HepG2 (cell line): ENCODE measurements around the gene TGFA. TPM values are rescaled to one million over a fixed set of nuclear protein-coding genes. Genes with fewer than 3 reads are reported as not detected.

ENCODE experiments used
- FOXJ3 ChIP-seq: sonication (generic); formaldehyde crosslinking; IDR thresholded peaks from 2 replicates; pipeline ENCODE4 v1.4.0; 2020; ENCODE audit warnings: missing genetic modification reagents, mild to moderate bottlenecking, borderline replicate concordance
- HNRNPH1 ChIP-seq: fragments of 200-400 bp; formaldehyde crosslinking; optimal IDR thresholded peaks from 2 replicates; pipeline ENCODE3; 2017; ENCODE audit warnings: mild to moderate bottlenecking, low read depth, low read length
- IKZF1 ChIP-seq: fragments of 450-650 bp; IDR thresholded peaks from 2 replicates; pipeline ENCODE4 v1.7.1; 2016
- NFIB ChIP-seq: sonication (generic); formaldehyde crosslinking; IDR thresholded peaks from 2 replicates; pipeline ENCODE4 v1.9.0; 2021; ENCODE audit warnings: missing genetic modification reagents, mild to moderate bottlenecking, borderline replicate concordance
- NFYB ChIP-seq: sonication (generic); formaldehyde crosslinking; IDR thresholded peaks from 2 replicates; pipeline ENCODE4 v1.4.0; 2020; ENCODE audit warnings: missing genetic modification reagents
- PHB2 ChIP-seq: fragments of 450-650 bp; IDR thresholded peaks from 2 replicates; pipeline ENCODE4 v1.6.1; 2018; ENCODE audit not compliant: partially characterized antibody
- PHF8 ChIP-seq: sonication (generic); formaldehyde crosslinking; IDR thresholded peaks from 2 replicates; pipeline ENCODE4 v1.5.0; 2020; ENCODE audit warnings: missing genetic modification reagents
- PPARG ChIP-seq: conservative IDR thresholded peaks from 2 replicates; pipeline ENCODE4 v1.6.1; 2016; ENCODE audit warnings: missing biosample characterization, missing genetic modification reagents
- RBM39 ChIP-seq: fragments of 200-400 bp; formaldehyde crosslinking; IDR thresholded peaks from one replicate; pipeline ENCODE4 v1.6.1; 2018; ENCODE audit warnings: antibody characterized with exemption, mild to moderate bottlenecking, low read depth, low read length; ENCODE audit not compliant: poor library complexity, severe bottlenecking
- SMAD3 ChIP-seq: sonication (generic); formaldehyde crosslinking; IDR thresholded peaks from 2 replicates; pipeline ENCODE4 v1.4.0; 2020; ENCODE audit warnings: missing genetic modification reagents
- SMARCC2 ChIP-seq: fragments of 450-650 bp; IDR thresholded peaks from 2 replicates; pipeline ENCODE4 v1.6.1; 2017; ENCODE audit warnings: antibody characterized with exemption, mild to moderate bottlenecking
- TCF7L2 ChIP-seq: IDR thresholded peaks from 2 replicates; pipeline ENCODE4 v1.6.1; 2011; ENCODE audit warnings: mild to moderate bottlenecking, low read depth, low read length, moderate library complexity
- THYN1 ChIP-seq: sonication (generic); formaldehyde crosslinking; IDR thresholded peaks from 2 replicates; pipeline ENCODE4 v1.8.1; 2023; ENCODE audit warnings: low read depth, mild to moderate bottlenecking, moderate library complexity, missing genetic modification reagents, borderline replicate concordance
- ZBTB3 ChIP-seq: sonication (generic); formaldehyde crosslinking; IDR thresholded peaks from 2 replicates; pipeline ENCODE4 v1.4.0; 2020; ENCODE audit warnings: low read depth, mild to moderate bottlenecking, moderate library complexity, missing genetic modification reagents, borderline replicate concordance
- ZFY ChIP-seq: sonication (generic); formaldehyde crosslinking; IDR thresholded peaks from 2 replicates; pipeline ENCODE4 v1.4.0; 2020; ENCODE audit warnings: missing genetic modification reagents
- ZNF235 ChIP-seq: sonication (generic); formaldehyde crosslinking; IDR thresholded peaks from 2 replicates; pipeline ENCODE4 v1.8.1; 2023; ENCODE audit warnings: mild to moderate bottlenecking, missing genetic modification reagents, borderline replicate concordance
- ZNF343 ChIP-seq: sonication (generic); formaldehyde crosslinking; IDR thresholded peaks from 2 replicates; pipeline ENCODE4 v1.4.0; 2020; ENCODE audit warnings: mild to moderate bottlenecking, missing genetic modification reagents
- ZNF484 ChIP-seq: sonication (generic); formaldehyde crosslinking; IDR thresholded peaks from 2 replicates; pipeline ENCODE4 v1.5.1; 2020; ENCODE audit warnings: mild to moderate bottlenecking, low read depth, missing genetic modification reagents, borderline replicate concordance
- ZNF556 ChIP-seq: sonication (generic); formaldehyde crosslinking; IDR thresholded peaks from 2 replicates; pipeline ENCODE4 v1.4.0; 2020; ENCODE audit warnings: mild to moderate bottlenecking, missing genetic modification reagents, borderline replicate concordance
- ZNF616 ChIP-seq: sonication (generic); formaldehyde crosslinking; IDR thresholded peaks from 2 replicates; pipeline ENCODE4 v1.5.0; 2020; ENCODE audit warnings: low read depth, mild to moderate bottlenecking, missing genetic modification reagents
- ZNF670 ChIP-seq: sonication (generic); formaldehyde crosslinking; IDR thresholded peaks from 2 replicates; pipeline ENCODE4 v1.8.0; 2022; ENCODE audit warnings: mild to moderate bottlenecking, missing genetic modification reagents, borderline replicate concordance
- ZNF749 ChIP-seq: sonication (generic); formaldehyde crosslinking; IDR thresholded peaks from 2 replicates; pipeline ENCODE4 v1.8.0; 2022; ENCODE audit warnings: mild to moderate bottlenecking, missing genetic modification reagents, moderate library complexity, borderline replicate concordance
- ZSCAN9 ChIP-seq: IDR thresholded peaks from 2 replicates; pipeline ENCODE4 v1.6.1; 2016; ENCODE audit warnings: borderline replicate concordance
- polyA plus RNA-seq, 8 experiments: library from polyadenylated mRNA; depleted of rRNA in 3 of 8; stranded (reverse) in 7 of 8; unstranded in 1 of 8; fragments of >200 nt; fragmentation: Illumina TruSeq in 4 of 8; extraction: Trizol in 4 of 8; gene quantifications; 2 replicates each; pipeline versions ENCODE4 v1.2.1 to v1.2.3, GENCODE V29; 2011 to 2016; ENCODE audit warnings: low read depth in 4 of 8, missing spikeins in 1 of 8, mixed read lengths in 1 of 8; ENCODE audit not compliant: insufficient read depth in 1 of 8
- total RNA-seq, 5 experiments: library from RNA; depleted of rRNA; stranded (reverse); fragments of >200 nt; fragmentation: Illumina TruSeq; extraction: Trizol; gene quantifications; 2 replicates each; pipeline ENCODE4 v1.2.3, GENCODE V29; 2016; ENCODE audit warnings: low read depth in 1 of 5
- TF ChIP-seq, protein P1 (sequence below): IDR thresholded peaks from 2 replicates; pipeline ENCODE4 v1.6.1; 2018; ENCODE audit warnings: missing genetic modification reagents
- TF ChIP-seq, protein P2 (sequence below): sonication (generic); formaldehyde crosslinking; conservative IDR thresholded peaks from 2 replicates; pipeline ENCODE4 v1.8.0; 2022; ENCODE audit warnings: mild to moderate bottlenecking, moderate library complexity, missing genetic modification reagents
- TF ChIP-seq, protein P3 (sequence below): sonication (generic); formaldehyde crosslinking; conservative IDR thresholded peaks from 2 replicates; pipeline ENCODE4 v1.5.0; 2020; ENCODE audit warnings: missing genetic modification reagents
- TF ChIP-seq, protein P4 (sequence below): fragments of 450-650 bp; IDR thresholded peaks from 2 replicates; pipeline ENCODE4 v1.6.1; 2016

TGFA gene
- total and polyA plus RNA-seq, 2 of the 13 experiments (the other 11 are each of a cell fraction or from before 2014, with no cell fraction given): 7.8 to 15.3 TPM

DNA sequence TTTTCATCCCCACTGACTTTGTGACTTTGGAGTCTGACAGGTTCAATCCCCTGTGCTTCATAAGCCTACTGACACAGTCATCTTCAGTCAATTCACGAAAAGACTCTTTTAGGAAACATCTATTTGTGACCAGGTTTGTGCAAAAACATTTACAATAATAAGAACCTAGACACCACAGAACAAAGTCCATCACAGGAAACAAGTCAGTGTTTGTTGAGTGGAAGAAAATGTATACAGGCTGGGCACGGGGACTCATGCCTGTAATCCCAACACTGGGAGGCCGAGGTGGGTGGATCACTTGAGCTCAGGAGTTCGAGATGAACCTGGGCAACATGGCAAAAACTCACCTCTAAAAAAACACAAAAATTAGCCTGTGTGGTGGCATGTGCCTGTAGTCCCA, 49.7 kb downstream of the TGFA start (continued):
- no peak for TF ChIP-seq ZNF616 (CRISPR knock-in tag)
- TF ChIP-seq ZNF484 (CRISPR knock-in tag): no peak
- TF ChIP-seq SMAD3 (CRISPR knock-in tag): peak; percentile 71; the same call in 1 of the 2 replicates
- no peak for TF ChIP-seq ZFY
- TF ChIP-seq NFYB (CRISPR knock-in tag): no peak
- TF ChIP-seq IKZF1: no peak
- no peak for TF ChIP-seq SMARCC2
- no peak for TF ChIP-seq RBM39
- 0 out of 2 replicates have a peak, but pooled peaks have one; percentile 34 for TF ChIP-seq FOXJ3 (CRISPR knock-in tag)
- 0 out of 2 replicates have a peak, but pooled peaks have one; percentile 18 for TF ChIP-seq PPARG (CRISPR knock-in tag)
- no peak for TF ChIP-seq ZNF235 (CRISPR knock-in tag)
- no peak for TF ChIP-seq PHF8
- TF ChIP-seq, protein P1, sequence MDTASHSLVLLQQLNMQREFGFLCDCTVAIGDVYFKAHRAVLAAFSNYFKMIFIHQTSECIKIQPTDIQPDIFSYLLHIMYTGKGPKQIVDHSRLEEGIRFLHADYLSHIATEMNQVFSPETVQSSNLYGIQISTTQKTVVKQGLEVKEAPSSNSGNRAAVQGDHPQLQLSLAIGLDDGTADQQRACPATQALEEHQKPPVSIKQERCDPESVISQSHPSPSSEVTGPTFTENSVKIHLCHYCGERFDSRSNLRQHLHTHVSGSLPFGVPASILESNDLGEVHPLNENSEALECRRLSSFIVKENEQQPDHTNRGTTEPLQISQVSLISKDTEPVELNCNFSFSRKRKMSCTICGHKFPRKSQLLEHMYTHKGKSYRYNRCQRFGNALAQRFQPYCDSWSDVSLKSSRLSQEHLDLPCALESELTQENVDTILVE (CRISPR knock-in tag): no peak
- TF ChIP-seq THYN1: no peak
- TF ChIP-seq ZNF670 (CRISPR knock-in tag): no peak
- TF ChIP-seq, protein P2, sequence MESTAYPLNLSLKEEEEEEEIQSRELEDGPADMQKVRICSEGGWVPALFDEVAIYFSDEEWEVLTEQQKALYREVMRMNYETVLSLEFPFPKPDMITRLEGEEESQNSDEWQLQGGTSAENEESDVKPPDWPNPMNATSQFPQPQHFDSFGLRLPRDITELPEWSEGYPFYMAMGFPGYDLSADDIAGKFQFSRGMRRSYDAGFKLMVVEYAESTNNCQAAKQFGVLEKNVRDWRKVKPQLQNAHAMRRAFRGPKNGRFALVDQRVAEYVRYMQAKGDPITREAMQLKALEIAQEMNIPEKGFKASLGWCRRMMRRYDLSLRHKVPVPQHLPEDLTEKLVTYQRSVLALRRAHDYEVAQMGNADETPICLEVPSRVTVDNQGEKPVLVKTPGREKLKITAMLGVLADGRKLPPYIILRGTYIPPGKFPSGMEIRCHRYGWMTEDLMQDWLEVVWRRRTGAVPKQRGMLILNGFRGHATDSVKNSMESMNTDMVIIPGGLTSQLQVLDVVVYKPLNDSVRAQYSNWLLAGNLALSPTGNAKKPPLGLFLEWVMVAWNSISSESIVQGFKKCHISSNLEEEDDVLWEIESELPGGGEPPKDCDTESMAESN (CRISPR knock-in tag): no peak
- TF ChIP-seq, protein P3, sequence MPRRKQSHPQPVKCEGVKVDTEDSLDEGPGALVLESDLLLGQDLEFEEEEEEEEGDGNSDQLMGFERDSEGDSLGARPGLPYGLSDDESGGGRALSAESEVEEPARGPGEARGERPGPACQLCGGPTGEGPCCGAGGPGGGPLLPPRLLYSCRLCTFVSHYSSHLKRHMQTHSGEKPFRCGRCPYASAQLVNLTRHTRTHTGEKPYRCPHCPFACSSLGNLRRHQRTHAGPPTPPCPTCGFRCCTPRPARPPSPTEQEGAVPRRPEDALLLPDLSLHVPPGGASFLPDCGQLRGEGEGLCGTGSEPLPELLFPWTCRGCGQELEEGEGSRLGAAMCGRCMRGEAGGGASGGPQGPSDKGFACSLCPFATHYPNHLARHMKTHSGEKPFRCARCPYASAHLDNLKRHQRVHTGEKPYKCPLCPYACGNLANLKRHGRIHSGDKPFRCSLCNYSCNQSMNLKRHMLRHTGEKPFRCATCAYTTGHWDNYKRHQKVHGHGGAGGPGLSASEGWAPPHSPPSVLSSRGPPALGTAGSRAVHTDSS (CRISPR knock-in tag): no peak
- no peak for TF ChIP-seq TCF7L2
- TF ChIP-seq PHB2: no peak
- 0 out of 2 replicates have a peak, but pooled peaks have one; percentile 57 for TF ChIP-seq ZSCAN9
- TF ChIP-seq HNRNPH1: no peak
- TF ChIP-seq NFIB: no peak
- no peak for TF ChIP-seq ZBTB3
- TF ChIP-seq, protein P4, sequence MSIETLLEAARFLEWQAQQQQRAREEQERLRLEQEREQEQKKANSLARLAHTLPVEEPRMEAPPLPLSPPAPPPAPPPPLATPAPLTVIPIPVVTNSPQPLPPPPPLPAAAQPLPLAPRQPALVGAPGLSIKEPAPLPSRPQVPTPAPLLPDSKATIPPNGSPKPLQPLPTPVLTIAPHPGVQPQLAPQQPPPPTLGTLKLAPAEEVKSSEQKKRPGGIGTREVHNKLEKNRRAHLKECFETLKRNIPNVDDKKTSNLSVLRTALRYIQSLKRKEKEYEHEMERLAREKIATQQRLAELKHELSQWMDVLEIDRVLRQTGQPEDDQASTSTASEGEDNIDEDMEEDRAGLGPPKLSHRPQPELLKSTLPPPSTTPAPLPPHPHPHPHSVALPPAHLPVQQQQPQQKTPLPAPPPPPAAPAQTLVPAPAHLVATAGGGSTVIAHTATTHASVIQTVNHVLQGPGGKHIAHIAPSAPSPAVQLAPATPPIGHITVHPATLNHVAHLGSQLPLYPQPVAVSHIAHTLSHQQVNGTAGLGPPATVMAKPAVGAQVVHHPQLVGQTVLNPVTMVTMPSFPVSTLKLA: no peak
- no peak for TF ChIP-seq ZNF556
- TF ChIP-seq ZNF343 (CRISPR knock-in tag): no peak
- TF ChIP-seq ZNF749 (CRISPR knock-in tag): no peak
